ENCODE data around the gene NKIRAS2.
A peak's percentile ranks its signal among the peaks of the same experiment; 100 is the strongest.

NKIRAS2 gene

GRCh38 chr17:42027961-42028790 lies 8.3 kb downstream of the NKIRAS2 start:
- no peak for DNase-seq

GRCh38 chr17:42028791-42029127 lies 8.9 kb downstream of the NKIRAS2 start:
- no peak for DNase-seq

- DNase-seq: no peak
Measured at GRCh38 chr17:42031584-42031983, 11.7 kb downstream of the NKIRAS2 start.

- no peak for DNase-seq
Measured at GRCh38 chr17:42034059-42034458, 14.2 kb downstream of the NKIRAS2 start.

GRCh38 chr17:42038221-42038973 lies 18.5 kb downstream of the NKIRAS2 start:
- no peak for DNase-seq

GRCh38 chr17:42039794-42040763 lies 20.2 kb downstream of the NKIRAS2 start:
- no peak for DNase-seq

DNA sequence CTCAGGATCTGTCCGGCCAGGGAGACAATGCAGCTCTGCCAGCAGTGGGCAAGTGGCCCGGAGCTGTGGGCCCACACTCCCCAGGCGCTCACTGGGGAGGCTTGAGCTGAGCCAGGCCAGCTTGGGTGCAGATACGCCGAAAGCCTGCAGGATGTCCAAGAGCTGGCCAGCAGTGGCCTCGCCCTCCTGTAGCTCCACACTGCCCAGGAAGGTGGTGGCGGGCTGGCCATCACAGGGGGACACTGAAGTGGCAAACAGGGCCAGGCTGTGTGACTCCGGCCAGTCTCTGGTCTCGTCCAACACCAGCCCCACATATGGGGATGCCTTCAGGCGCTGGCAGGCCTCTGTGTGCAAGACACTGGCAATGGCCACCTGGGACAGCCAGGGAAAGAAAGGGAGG lies 20.9 kb downstream of the NKIRAS2 start:
- no peak for DNase-seq

DNA sequence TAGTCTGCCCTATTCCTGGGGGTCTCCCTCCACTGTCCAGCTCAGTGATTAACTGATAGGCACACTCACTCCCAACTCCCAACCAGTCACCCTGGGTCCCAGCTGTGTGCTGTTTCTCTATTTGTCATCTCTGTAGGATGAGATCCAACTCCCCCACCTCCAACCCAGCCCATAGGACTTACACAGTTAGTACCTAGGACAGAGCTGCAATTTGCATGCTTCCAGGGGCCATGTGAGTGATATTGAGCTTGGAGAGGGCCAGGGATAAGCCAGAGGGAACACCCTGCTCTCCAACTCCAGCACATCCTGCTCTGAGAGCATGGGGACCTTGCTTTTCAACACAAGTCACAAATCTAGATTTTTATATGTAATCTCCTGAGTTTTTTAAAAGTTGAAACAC lies 21.7 kb downstream of the NKIRAS2 start:
- no peak for DNase-seq

- no peak for DNase-seq
Measured at GRCh38 chr17:42042598-42043319, 22.9 kb downstream of the NKIRAS2 start.

DNA sequence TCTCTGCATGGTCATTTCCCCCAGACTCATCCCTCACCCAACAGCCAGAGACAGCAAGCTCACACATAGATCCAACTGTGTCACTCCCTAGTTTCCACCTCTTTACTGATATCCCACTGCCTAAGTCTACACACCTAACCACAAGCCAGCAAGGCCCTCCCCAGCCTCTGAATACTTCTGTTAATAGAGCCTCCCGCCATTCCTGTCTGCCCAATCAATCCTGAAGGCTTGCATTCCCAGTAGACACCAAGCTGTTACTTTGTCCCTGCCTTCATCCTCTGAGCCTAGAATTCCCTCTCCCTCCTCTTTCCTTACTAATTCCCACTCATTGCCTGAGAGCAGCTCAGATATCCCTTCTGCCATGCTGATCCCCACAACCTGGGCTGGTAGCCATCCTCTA lies 25.8 kb downstream of the NKIRAS2 start:
- no peak for DNase-seq

DNA sequence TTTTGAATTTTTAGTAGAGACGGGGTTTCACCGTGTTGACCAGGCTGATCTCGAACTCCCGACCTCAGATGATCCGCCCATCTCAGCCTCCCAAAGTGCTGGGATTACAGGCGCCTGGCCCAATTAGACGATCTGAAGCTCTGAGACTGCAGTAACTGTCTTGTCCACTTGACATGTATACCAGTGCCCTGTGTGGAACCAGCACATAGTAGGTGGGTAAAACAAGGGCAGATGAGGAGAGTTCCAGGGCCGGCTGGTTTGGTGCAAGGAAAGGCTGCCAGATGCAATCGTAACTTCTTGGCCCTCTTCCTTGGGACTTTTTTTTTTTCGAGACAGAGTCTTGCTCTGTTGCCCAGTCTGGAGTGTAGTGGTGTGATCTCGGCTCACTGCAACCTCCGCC lies 27.5 kb downstream of the NKIRAS2 start:
- no peak for DNase-seq

- no peak for DNase-seq
Measured at GRCh38 chr17:42049834-42050392, 30.0 kb downstream of the NKIRAS2 start.

DNA sequence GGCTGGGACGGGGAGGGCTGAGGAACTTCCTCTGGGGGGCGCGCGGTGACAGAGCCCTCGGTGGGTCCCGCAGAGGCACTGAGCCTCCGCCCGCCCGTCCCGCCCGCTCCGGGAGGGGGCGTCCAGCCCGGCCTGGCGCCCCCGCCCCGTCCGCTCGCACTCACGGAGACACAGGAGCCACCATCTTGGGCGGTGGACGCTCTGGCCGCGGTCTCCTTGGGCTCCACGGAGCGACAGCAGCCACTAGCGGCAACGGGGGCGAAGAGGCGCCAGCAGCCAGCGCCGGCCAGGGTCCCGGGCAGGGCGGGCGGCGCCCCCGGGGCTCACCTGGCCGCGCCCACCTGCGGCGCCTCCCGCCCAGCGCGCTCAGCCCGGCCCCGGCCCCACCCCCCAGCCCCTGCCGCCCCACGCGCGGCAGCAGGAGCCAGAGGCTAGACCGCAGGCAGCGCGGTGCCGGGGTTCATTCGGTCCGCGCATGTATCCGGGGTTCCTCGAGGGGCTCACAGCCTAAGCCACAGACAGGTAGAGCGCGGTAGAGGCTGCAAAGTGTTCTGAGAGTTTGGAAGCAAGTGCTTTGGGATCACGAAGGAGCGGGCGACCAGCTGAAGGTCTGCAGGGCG lies 30.6 kb downstream of the NKIRAS2 start, which contains the start of gene C17orf113:
Gene C17orf113 (minus strand): TSS at position 209 of the 620 bp plus-strand sequence. CDS start 7,225 bp downstream, outside the sequence.
- peak; percentile 54 for DNase-seq

DNA sequence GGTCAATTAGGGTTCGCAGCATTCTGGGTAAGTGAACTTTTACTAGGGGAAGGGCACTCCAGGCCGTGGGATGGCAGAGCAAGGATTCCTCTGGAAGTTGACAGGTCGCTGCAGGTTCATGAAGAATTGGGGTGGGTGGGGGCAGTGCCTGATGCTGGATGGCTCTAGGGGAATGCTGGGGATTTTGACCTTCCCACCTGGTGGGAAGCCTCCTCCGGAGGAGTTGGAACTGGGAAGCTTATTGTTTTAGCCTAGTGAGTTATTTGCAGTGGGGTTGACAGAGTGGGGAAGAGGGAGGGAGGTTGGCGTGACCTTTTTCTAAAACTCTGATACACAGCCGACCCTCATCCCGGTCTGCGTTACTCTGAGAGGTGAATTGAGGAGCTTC lies 31.1 kb downstream of the NKIRAS2 start:
- DNase-seq: no peak

GRCh38 chr17:42051645-42052044 lies 31.8 kb downstream of the NKIRAS2 start:
- no peak for DNase-seq

- DNase-seq: no peak
Measured at GRCh38 chr17:42052346-42052877, 32.5 kb downstream of the NKIRAS2 start.

- no peak for DNase-seq
Measured at GRCh38 chr17:42053731-42054500, 34.0 kb downstream of the NKIRAS2 start.

GRCh38 chr17:42055027-42055426 lies 35.1 kb downstream of the NKIRAS2 start:
- DNase-seq: no peak

DNA sequence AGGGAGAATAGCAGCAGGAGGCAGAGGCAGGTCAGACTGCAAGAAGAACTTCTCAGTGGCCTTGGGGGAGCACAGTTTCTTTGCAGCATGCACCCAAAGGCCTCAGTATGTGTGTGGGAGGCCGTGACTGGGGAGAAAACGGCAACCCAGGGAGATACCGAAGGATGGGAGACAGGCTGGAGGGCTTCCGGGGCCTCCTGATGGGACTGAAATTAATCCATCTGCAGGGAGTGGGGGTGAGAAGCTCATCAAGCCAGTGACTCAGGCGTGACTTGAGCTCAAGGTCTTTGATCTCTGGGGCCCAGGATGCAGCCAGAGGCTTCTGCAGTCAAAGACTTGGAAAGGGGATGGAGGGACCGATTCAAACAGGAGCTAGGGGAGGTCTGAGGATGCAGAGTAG lies 35.6 kb downstream of the NKIRAS2 start:
- no peak for DNase-seq

DNA sequence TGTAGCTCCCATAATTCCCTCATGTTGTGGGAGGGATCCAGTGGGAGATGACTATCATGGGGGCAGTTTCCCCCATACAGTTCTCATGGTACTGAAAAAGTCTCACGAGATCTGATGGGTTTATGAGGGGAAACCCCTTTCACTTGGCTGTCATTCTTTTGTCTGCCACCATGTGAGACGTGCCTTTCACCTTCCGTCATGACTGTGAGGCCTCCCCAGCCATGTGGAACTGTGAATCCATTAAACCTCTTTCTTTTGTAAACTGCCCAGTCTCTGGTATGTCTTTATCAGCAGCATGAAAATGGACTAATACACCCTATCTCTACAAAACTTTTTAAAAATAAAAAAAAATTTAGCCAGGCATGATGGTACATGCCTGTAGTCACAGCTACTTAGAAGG lies 36.7 kb downstream of the NKIRAS2 start:
- DNase-seq: no peak
